Activated CD4-positive, CD25-positive, alpha-beta regulatory T cell treated with anti-CD3 and anti-CD28 coated beads, Interleukin-2, amount 50 U/mL, for 72 hours (primary cell): ENCODE measurements around the gene TXNL4B.
"Not testable (repeated sequence)": the region's sequence is repeated elsewhere in the genome, so short reads cannot be mapped to it uniquely, and the experiment has no call there.

Experiments used
- DNase-seq: peaks from one replicate; pipeline ENCODE4 v3.0.0; 2021

The TXNL4B gene

GRCh38 chr16:72072514-72073342, 20.7 kb downstream of the TXNL4B start:
- no peak for DNase-seq

GRCh38 chr16:72068930-72069329, 24.5 kb downstream of the TXNL4B start:
- DNase-seq: no peak

GRCh38 chr16:72066747-72067146, 26.7 kb downstream of the TXNL4B start:
- no peak for DNase-seq

GRCh38 chr16:72064361-72064894, 29.0 kb downstream of the TXNL4B start:
- DNase-seq: no peak

DNA sequence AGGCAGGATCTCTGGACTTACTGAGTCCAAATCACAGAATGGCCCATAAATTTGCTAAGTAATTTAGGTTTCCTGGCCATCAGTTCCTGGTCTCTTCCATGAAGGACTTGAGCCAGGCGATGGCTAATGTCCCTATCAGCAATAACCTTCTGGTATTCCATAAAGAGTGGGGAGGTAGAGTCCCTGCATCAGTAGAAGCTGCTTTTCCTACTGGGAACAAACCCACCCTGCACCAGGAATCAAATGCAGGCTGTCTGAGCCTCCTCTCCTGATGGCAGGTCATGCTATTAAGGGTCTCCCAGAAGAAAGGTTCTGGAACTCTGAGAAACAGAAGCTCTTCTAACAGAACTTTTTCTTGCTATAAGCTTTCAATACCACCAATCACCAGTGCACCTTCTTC, 31.9 kb downstream of the TXNL4B start:
- DNase-seq: no peak

- no peak for DNase-seq
Measured at GRCh38 chr16:72060405-72060804, 33.0 kb downstream of the TXNL4B start.

- DNase-seq: not testable (repeated sequence)
Measured at GRCh38 chr16:72059060-72059459, 34.4 kb downstream of the TXNL4B start.

- DNase-seq: not testable (repeated sequence)
Measured at GRCh38 chr16:72057313-72057712, 36.1 kb downstream of the TXNL4B start.

DNA sequence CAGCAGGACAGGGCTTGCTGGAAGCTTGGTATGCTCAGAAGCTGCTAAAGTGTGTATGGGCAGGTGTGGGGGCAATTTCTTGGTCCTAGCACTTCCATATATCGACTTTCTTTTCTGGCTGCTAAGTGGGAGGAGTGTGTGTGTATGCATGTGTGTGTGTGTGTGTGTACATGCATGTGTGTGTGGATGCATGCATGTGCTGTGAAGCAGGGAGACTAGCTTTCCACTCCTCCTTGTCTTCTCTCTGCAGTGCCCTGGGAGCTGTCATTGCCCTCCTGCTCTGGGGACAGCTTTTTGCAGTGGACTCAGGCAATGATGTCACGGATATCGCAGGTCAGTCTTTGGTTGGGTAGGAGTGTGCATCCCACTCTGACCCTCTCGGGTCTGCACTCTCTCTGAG, 37.5 kb downstream of the TXNL4B start:
- DNase-seq: no peak

DNA sequence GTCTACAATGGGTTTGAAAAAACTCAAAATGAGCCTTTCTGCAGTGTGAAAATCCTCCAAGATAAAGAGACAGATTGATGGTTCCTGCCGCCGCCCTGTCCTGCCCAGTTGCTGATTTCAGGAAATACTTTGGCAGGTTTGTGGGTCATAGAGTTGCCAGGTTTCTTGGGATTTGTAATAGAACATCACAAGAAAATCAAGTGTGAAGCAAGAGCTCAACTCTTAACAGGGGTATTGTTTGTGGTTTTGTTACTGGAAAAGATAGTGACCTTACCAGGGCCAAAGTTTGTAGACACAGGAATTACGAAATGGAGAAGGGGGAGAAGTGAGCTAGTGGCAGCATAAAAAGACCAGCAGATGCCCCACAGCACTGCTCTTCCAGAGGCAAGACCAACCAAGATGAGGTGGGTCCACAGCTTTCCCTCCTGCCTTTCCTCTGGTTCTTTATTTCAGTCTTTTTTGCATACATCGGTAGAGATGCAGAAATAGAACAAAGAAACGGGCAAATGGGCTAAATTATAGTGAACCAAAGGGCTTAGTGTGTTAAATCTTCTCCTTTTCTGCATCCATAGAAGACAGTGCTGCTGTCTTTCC, 39.1 kb downstream of the TXNL4B start, which contains the start of gene HP:
Gene HP (plus strand): TSS at position 252 of the 594 bp plus-strand sequence. CDS start 148 bp downstream, at position 400.
- DNase-seq: not testable (repeated sequence)

- DNase-seq: no peak
Measured at GRCh38 chr16:72051818-72052217, 41.6 kb downstream of the TXNL4B start.

GRCh38 chr16:72050769-72051464, 42.5 kb downstream of the TXNL4B start:
- DNase-seq: no peak

DNA sequence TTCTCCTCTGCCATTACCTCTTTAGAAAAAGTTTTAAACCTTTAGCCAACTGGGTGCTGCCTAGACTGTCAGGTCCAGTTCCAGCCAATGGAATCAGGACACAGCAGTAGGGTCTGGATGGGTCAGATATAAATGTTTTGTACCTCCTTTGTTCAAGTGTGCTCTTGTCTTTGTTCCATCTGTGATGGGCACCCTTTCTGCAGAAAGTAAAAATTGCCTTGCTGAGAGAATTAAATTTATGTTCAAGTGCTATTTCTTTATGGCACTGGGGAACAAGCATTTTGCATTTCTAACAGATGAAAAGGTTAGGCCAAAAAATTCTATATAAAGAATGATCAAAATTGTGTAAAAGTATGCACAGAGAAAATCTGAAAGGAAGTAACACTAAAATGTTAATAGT, 44.3 kb downstream of the TXNL4B start:
- no peak for DNase-seq

GRCh38 chr16:72044825-72045359, 48.5 kb downstream of the TXNL4B start:
- no peak for DNase-seq

DNA sequence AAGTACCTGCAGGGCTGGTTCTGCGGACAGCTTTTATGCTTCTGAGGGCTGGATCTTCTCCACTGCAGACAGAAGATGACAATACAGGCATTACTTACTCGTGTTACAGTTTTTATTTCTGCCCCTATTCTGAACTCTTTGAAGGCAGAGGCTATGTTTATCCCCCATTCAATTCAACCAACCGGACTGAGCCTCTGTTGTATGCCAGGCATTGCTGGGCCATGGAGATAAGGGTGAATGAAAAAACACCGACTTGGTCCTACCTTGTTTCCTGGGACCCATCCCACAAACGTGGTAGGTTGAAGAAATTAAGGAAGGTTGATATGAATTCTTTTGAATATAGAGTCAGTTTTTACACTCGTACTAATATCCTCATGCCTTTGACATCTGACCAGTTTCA, 49.1 kb downstream of the TXNL4B start:
- DNase-seq: no peak

- DNase-seq: no peak
Measured at GRCh38 chr16:72043539-72043938, 49.9 kb downstream of the TXNL4B start.

GRCh38 chr16:72043058-72043457, 50.4 kb downstream of the TXNL4B start:
- DNase-seq: no peak

DNA sequence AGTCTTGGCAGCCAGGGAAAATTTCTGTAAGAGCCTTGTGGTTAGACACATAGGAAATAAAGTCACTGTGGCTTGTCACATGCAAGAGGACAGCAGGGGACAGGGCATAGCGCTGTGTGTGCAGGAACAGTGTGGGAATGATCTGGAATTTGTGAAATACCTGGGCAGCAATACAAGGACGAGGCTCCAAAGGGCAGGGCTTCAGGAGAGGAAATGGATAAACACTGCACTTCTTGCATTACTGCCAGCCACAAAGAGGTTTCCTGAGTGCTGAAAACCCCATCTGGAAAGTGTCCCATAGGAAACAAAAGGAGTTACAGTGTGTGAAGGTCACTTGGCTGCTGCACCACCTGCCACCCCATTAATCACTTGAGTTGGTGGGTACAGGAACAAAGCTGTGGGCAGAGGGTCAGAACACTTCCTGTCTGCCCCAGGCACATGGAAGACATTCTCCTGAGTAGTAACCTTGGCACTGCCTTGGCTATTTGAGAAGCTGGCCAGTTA, 51.2 kb downstream of the TXNL4B start:
- no peak for DNase-seq

- DNase-seq: no peak
Measured at GRCh38 chr16:72036098-72036497, 57.3 kb downstream of the TXNL4B start.
